ENCODE measurements around the gene PMEL. TPM values are rescaled to one million over a fixed set of nuclear protein-coding genes. Genes with fewer than 3 reads are reported as not detected.
A peak's percentile ranks its signal among the peaks of the same experiment; 100 is the strongest.

Gene PMEL
- total RNA-seq, 1 donor from 2014 or later = 1.0 TPM

DNA sequence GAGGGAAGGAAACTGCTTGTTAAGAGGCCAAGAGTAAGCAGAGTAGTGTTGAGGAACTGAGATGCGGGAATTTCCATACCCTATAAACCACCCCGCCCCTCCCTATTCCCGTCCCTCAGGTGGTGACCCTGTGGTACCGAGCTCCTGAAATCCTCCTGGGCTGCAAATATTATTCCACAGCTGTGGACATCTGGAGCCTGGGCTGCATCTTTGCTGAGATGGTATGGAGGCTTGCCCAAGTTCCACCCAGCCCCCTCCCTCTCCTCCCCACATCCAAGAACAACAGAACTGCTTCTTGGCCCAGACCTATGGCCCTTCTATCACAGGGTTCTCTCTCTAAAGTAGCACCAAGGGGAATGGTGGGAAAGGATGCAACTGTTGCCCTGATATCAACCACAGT is 3.5 kb upstream of the PMEL start:
- Mint-ChIP-seq H3K4me3 (ENCODE audit: unreplicated experiment) (no peak overlapping the region), H3K4me1 (ENCODE audit: unreplicated experiment) (peaks cover 23% of the 10 kb centered on the region), H3K27me3 (ENCODE audit: unreplicated experiment) (no peaks in the 10 kb centered on the region), H3K9me3 (ENCODE audit: unreplicated experiment) (no peaks in the 10 kb centered on the region), H3K36me3 (ENCODE audit: unreplicated experiment) (no peaks in the 10 kb centered on the region), H3K27ac (ENCODE audit: unreplicated experiment) (peak overlapping the region; percentile 11)
- no peak for DNase-seq (ENCODE audit: extremely low spot score, unreplicated experiment)
- TF ChIP-seq, protein P1, sequence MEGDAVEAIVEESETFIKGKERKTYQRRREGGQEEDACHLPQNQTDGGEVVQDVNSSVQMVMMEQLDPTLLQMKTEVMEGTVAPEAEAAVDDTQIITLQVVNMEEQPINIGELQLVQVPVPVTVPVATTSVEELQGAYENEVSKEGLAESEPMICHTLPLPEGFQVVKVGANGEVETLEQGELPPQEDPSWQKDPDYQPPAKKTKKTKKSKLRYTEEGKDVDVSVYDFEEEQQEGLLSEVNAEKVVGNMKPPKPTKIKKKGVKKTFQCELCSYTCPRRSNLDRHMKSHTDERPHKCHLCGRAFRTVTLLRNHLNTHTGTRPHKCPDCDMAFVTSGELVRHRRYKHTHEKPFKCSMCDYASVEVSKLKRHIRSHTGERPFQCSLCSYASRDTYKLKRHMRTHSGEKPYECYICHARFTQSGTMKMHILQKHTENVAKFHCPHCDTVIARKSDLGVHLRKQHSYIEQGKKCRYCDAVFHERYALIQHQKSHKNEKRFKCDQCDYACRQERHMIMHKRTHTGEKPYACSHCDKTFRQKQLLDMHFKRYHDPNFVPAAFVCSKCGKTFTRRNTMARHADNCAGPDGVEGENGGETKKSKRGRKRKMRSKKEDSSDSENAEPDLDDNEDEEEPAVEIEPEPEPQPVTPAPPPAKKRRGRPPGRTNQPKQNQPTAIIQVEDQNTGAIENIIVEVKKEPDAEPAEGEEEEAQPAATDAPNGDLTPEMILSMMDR (IDR thresholded peaks at IDR 0.05) = no peak

GRCh38 chr12:55966408-55967281 is 803 bp upstream of the PMEL start, which contains the start of gene CDK2:
Gene CDK2 (plus strand): TSS chr12:55966830. CDS start chr12:55967009, 179 bp downstream.
- H3K9me3 Mint-ChIP-seq (ENCODE audit: unreplicated experiment) = no peaks in the 10 kb centered on the region
- peaks cover 23% of the 10 kb centered on the region for H3K4me1 Mint-ChIP-seq (ENCODE audit: unreplicated experiment)
- peak within 1 kb of the TSS; percentile 86 for H3K27ac Mint-ChIP-seq (ENCODE audit: unreplicated experiment)
- no peaks in the 10 kb centered on the region for H3K27me3 Mint-ChIP-seq (ENCODE audit: unreplicated experiment)
- H3K4me3 Mint-ChIP-seq (ENCODE audit: unreplicated experiment) = peak within 1 kb of the TSS; percentile 97
- TF ChIP-seq, protein P1 (IDR thresholded peaks at IDR 0.05) = no peak
- H3K36me3 Mint-ChIP-seq (ENCODE audit: unreplicated experiment) = no peaks in the 10 kb centered on the region
- peak; percentile 95 for DNase-seq (ENCODE audit: extremely low spot score, unreplicated experiment)

GRCh38 chr12:55965240-55965639 is 602 bp downstream of the PMEL start:
- peaks cover 20% of the 10 kb centered on the region for H3K4me1 Mint-ChIP-seq (ENCODE audit: unreplicated experiment)

DNA sequence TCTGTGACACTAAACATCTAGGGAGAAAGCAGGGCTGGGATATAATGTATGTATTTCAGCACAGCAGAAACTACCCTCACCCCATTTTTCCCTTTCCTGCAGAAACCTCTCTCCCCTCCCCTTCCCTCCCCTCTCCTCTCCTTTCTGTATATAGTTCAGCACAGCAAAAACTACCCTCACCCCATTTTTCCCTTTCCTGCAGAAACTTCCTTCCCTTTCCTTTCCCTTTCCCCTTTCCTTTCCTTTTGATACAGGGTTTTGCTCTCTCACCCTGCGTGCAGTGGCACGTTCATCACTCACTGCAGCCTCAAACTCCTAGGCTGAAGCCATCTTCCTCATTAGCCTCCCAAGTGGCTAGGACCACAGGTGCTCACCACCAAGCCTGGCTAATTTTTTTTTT is 2.1 kb downstream of the PMEL start:
- Mint-ChIP-seq H3K27me3 (ENCODE audit: unreplicated experiment) (no peaks in the 10 kb centered on the region), H3K9me3 (ENCODE audit: unreplicated experiment) (no peaks in the 10 kb centered on the region), H3K36me3 (ENCODE audit: unreplicated experiment) (no peaks in the 10 kb centered on the region), H3K27ac (ENCODE audit: unreplicated experiment) (no peak overlapping the region), H3K4me3 (ENCODE audit: unreplicated experiment) (no peak overlapping the region), H3K4me1 (ENCODE audit: unreplicated experiment) (peaks cover 20% of the 10 kb centered on the region)
- TF ChIP-seq, protein P1 (IDR thresholded peaks at IDR 0.05) = no peak
- DNase-seq (ENCODE audit: extremely low spot score, unreplicated experiment) = no peak

More at GRCh38 chr12:55965240-55965639, 602 bp downstream of the PMEL start:
- Mint-ChIP-seq H3K36me3 (ENCODE audit: unreplicated experiment) (no peaks in the 10 kb centered on the region), H3K27ac (ENCODE audit: unreplicated experiment) (no peak overlapping the region), H3K4me3 (ENCODE audit: unreplicated experiment) (no peak overlapping the region), H3K27me3 (ENCODE audit: unreplicated experiment) (no peaks in the 10 kb centered on the region), H3K9me3 (ENCODE audit: unreplicated experiment) (no peaks in the 10 kb centered on the region)
- TF ChIP-seq, protein P1 (IDR thresholded peaks at IDR 0.05) = no peak
- no peak for DNase-seq (ENCODE audit: extremely low spot score, unreplicated experiment)

DNA sequence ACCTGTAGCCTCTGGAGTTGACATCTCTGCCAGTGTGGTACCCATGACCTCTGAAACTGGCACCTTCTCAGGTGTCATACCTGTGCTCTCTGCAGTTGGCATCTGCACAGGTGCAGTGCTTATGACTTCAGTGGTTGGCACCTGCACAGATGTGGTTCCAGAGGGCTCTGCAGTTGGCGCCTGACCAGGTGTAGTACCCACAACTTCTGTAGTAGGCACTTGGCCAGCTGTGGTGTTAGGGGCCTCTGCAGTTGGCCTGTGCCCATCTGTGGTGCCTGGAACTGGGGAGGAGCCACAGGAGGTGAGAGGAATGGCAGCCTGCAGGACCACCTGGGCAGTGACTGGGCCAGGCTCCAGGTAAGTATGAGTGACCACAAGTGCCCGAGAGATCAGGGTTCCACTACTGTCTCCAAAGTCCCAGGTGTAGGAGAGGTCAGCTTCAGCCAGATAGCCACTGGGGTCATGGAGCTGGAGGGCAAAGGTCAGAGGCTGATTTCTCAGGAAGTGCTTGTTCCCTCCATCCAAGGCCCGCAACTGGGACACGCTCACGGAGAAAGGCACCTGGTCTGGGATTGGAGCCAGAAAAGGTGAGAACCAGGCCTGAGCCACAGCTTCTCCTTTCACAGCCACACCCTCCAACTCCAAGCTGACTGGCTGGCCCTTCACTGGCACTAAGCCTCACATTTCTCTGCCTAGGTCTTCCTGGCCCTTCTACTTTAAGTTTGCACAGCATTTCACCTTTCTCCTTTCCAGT is 8.6 kb downstream of the PMEL start:
- peaks cover 17% of the 10 kb centered on the region for H3K36me3 Mint-ChIP-seq (ENCODE audit: unreplicated experiment)
- H3K27ac Mint-ChIP-seq (ENCODE audit: unreplicated experiment) = no peak overlapping the region
- H3K4me3 Mint-ChIP-seq (ENCODE audit: unreplicated experiment) = no peak overlapping the region
- DNase-seq (ENCODE audit: extremely low spot score, unreplicated experiment) = no peak
- no peaks in the 10 kb centered on the region for H3K4me1 Mint-ChIP-seq (ENCODE audit: unreplicated experiment)
- no peaks in the 10 kb centered on the region for H3K27me3 Mint-ChIP-seq (ENCODE audit: unreplicated experiment)
- TF ChIP-seq, protein P1 (IDR thresholded peaks at IDR 0.05) = no peak
- H3K9me3 Mint-ChIP-seq (ENCODE audit: unreplicated experiment) = no peaks in the 10 kb centered on the region
